ENCODE results near the gene LIMCH1. TPM values are rescaled to one million over a fixed set of nuclear protein-coding genes. Genes with fewer than 3 reads are reported as not detected.

LIMCH1 gene
- polyA plus RNA-seq, 1 donor (not counting 4 experiments of a cell fraction or from before 2014, with no cell fraction given) = 1.1 TPM

DNA sequence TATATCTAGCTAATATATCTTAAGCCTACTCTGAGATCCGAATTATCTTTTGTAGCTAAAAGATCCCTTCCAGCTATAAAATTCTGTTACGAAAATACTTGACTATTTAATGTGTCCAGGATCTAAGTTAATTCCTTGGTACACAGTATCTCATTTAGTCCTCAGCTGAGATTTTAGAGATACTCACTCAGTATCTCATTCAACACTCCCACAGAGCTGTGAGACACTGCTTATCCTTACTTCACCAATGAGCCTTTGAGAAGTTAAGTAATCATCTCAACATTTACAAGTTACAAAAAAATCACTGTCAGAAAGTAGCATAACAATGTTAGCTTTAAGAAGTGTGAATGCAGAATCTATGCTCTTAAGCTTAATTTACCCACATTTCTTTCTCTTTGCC is 76.6 kb downstream of the LIMCH1 start:
- Histone ChIP-seq H3K4me2 (ENCODE audit: control insufficient read depth, extremely low read depth, insufficient read depth, low read depth, low read length) (no peak overlapping the region), H4K20me1 (ENCODE audit: control insufficient read depth, extremely low read depth, insufficient read depth, low read length) (no peaks in the 10 kb centered on the region), H3K4me3 (ENCODE audit: control insufficient read depth in 2 of 3, extremely low read depth in 1 of 3, insufficient read depth in 2 of 3, low read depth in 1 of 3, low read length in 3 of 3) (no peak overlapping the region), H3K9ac (ENCODE audit: control insufficient read depth, extremely low read depth, insufficient read depth, low read length) (no peak overlapping the region), H3K27me3 (ENCODE audit: control insufficient read depth, extremely low read depth, insufficient read depth, low read length) (no peaks in the 10 kb centered on the region), H3K79me2 (ENCODE audit: control insufficient read depth, insufficient read depth, low read length) (no peaks in the 10 kb centered on the region), H2AFZ (ENCODE audit: control insufficient read depth, low read length) (no peak overlapping the region), H3K36me3 (ENCODE audit: control insufficient read depth in 2 of 2, extremely low read depth in 1 of 2, insufficient read depth in 2 of 2, low read length in 2 of 2) (no peaks in the 10 kb centered on the region), H3K9me3 (ENCODE audit: control insufficient read depth, low read depth, low read length) (no peaks in the 10 kb centered on the region), H3K9me1 (ENCODE audit: control insufficient read depth, extremely low read depth, insufficient read depth, low read length) (no peaks in the 10 kb centered on the region), H3K27ac (ENCODE audit: control insufficient read depth, insufficient read depth, low read length) (no peak overlapping the region), H3K4me1 (ENCODE audit: control insufficient read depth, extremely low read depth, insufficient read depth, low read length) (no peaks in the 10 kb centered on the region)
- FAIRE-seq (no peak), DNase-seq (ENCODE audit: low read depth, low spot score) (no peak)
- TF ChIP-seq, protein P1, sequence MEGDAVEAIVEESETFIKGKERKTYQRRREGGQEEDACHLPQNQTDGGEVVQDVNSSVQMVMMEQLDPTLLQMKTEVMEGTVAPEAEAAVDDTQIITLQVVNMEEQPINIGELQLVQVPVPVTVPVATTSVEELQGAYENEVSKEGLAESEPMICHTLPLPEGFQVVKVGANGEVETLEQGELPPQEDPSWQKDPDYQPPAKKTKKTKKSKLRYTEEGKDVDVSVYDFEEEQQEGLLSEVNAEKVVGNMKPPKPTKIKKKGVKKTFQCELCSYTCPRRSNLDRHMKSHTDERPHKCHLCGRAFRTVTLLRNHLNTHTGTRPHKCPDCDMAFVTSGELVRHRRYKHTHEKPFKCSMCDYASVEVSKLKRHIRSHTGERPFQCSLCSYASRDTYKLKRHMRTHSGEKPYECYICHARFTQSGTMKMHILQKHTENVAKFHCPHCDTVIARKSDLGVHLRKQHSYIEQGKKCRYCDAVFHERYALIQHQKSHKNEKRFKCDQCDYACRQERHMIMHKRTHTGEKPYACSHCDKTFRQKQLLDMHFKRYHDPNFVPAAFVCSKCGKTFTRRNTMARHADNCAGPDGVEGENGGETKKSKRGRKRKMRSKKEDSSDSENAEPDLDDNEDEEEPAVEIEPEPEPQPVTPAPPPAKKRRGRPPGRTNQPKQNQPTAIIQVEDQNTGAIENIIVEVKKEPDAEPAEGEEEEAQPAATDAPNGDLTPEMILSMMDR (optimal IDR thresholded peaks at IDR 0.05 in 1 of 3, IDR thresholded peaks at IDR 0.05 in 1 of 3, conservative IDR thresholded peaks at IDR 0.05 in 1 of 3; ENCODE audit: extremely low read depth in 1 of 3, insufficient read depth in 2 of 3, low read length in 3 of 3) = no peak
- TF ChIP-seq EZH2 (IDR thresholded peaks at IDR 0.05; ENCODE audit: low read length) = no peak
- dilution Hi-C loops (cut with MboI; ENCODE audit: extremely low pct_ligation_motif_present, low sequenced_read_pairs) = no loop called here

DNA sequence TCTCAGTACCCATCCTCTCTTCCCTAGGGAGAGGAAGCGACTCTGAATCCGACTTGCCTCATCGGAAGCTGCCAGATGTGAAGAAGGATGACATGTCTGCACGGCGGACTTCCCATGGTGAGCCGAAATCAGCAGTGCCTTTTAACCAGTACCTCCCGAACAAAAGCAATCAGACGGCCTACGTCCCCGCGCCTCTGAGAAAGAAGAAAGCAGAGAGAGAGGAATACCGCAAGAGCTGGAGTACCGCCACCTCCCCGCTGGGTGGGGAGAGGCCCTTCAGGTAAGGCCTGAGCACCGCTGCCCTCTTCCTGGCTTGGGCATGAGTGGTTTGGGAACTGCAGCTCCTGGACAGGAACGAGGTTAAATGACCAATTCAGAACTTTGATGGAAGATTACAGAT is 81.2 kb downstream of the LIMCH1 start:
- Histone ChIP-seq H3K27me3 (ENCODE audit: control insufficient read depth, extremely low read depth, insufficient read depth, low read length) (no peaks in the 10 kb centered on the region), H3K4me2 (ENCODE audit: control insufficient read depth, extremely low read depth, insufficient read depth, low read depth, low read length) (no peak overlapping the region), H3K4me1 (ENCODE audit: control insufficient read depth, extremely low read depth, insufficient read depth, low read length) (no peaks in the 10 kb centered on the region), H2AFZ (ENCODE audit: control insufficient read depth, low read length) (no peak overlapping the region), H3K4me3 (ENCODE audit: control insufficient read depth in 2 of 3, extremely low read depth in 1 of 3, insufficient read depth in 2 of 3, low read depth in 1 of 3, low read length in 3 of 3) (no peak overlapping the region), H4K20me1 (ENCODE audit: control insufficient read depth, extremely low read depth, insufficient read depth, low read length) (no peaks in the 10 kb centered on the region), H3K79me2 (ENCODE audit: control insufficient read depth, insufficient read depth, low read length) (no peaks in the 10 kb centered on the region), H3K9me1 (ENCODE audit: control insufficient read depth, extremely low read depth, insufficient read depth, low read length) (no peaks in the 10 kb centered on the region), H3K36me3 (ENCODE audit: control insufficient read depth in 2 of 2, extremely low read depth in 1 of 2, insufficient read depth in 2 of 2, low read length in 2 of 2) (no peaks in the 10 kb centered on the region), H3K9ac (ENCODE audit: control insufficient read depth, extremely low read depth, insufficient read depth, low read length) (no peak overlapping the region), H3K27ac (ENCODE audit: control insufficient read depth, insufficient read depth, low read length) (no peak overlapping the region), H3K9me3 (ENCODE audit: control insufficient read depth, low read depth, low read length) (no peaks in the 10 kb centered on the region)
- dilution Hi-C loops (cut with MboI; ENCODE audit: extremely low pct_ligation_motif_present, low sequenced_read_pairs) = no loop called here
- TF ChIP-seq, protein P1 (optimal IDR thresholded peaks at IDR 0.05 in 1 of 3, IDR thresholded peaks at IDR 0.05 in 1 of 3, conservative IDR thresholded peaks at IDR 0.05 in 1 of 3; ENCODE audit: extremely low read depth in 1 of 3, insufficient read depth in 2 of 3, low read length in 3 of 3) = no peak
- TF ChIP-seq EZH2 (IDR thresholded peaks at IDR 0.05; ENCODE audit: low read length) = no peak
- DNase-seq (ENCODE audit: low read depth, low spot score) (no peak), FAIRE-seq (no peak)

Measured in keratinocyte (primary cell).